HG03045 (cell line): ENCODE measurements around the gene TNFRSF21.
"Not testable (repeated sequence)": the region's sequence is repeated elsewhere in the genome, so short reads cannot be mapped to it uniquely, and the experiment has no call there.

Experiments
- ATAC-seq: cut with Tn5 transposase; IDR thresholded peaks from one replicate; pipeline ENCODE4 v1.9.1; 2021; ENCODE audit warnings: mild to moderate bottlenecking, moderate library complexity; ENCODE audit not compliant: unreplicated experiment

TNFRSF21 gene

GRCh38 chr6:47230579-47230978, 79.1 kb downstream of the TNFRSF21 start:
- no peak for ATAC-seq

- ATAC-seq = no peak
Measured at GRCh38 chr6:47229255-47229654, 80.5 kb downstream of the TNFRSF21 start.

GRCh38 chr6:47228093-47228492, 81.6 kb downstream of the TNFRSF21 start:
- ATAC-seq = not testable (repeated sequence)

GRCh38 chr6:47223251-47223650, 86.5 kb downstream of the TNFRSF21 start:
- ATAC-seq = not testable (repeated sequence)

GRCh38 chr6:47221565-47221964, 88.1 kb downstream of the TNFRSF21 start:
- no peak for ATAC-seq

- ATAC-seq = no peak
Measured at GRCh38 chr6:47209632-47210031, 100.1 kb downstream of the TNFRSF21 start.

- ATAC-seq = no peak
Measured at GRCh38 chr6:47207261-47207660, 102.4 kb downstream of the TNFRSF21 start.

- no peak for ATAC-seq
Measured at GRCh38 chr6:47206626-47207025, 103.1 kb downstream of the TNFRSF21 start.

- ATAC-seq = no peak
Measured at GRCh38 chr6:47203938-47204611, 105.6 kb downstream of the TNFRSF21 start.

- peak; percentile 77 for ATAC-seq
Measured at GRCh38 chr6:47203266-47203937, 106.3 kb downstream of the TNFRSF21 start.

- no peak for ATAC-seq
Measured at GRCh38 chr6:47202644-47203205, 107.0 kb downstream of the TNFRSF21 start.

GRCh38 chr6:47200536-47201334, 109.0 kb downstream of the TNFRSF21 start:
- no peak for ATAC-seq

GRCh38 chr6:47197682-47198640, 111.7 kb downstream of the TNFRSF21 start:
- no peak for ATAC-seq

GRCh38 chr6:47196113-47196512, 113.6 kb downstream of the TNFRSF21 start:
- no peak for ATAC-seq

- ATAC-seq = no peak
Measured at GRCh38 chr6:47195011-47195650, 114.6 kb downstream of the TNFRSF21 start.

- no peak for ATAC-seq
Measured at GRCh38 chr6:47188588-47189021, 121.1 kb downstream of the TNFRSF21 start.

GRCh38 chr6:47187893-47188587, 121.7 kb downstream of the TNFRSF21 start:
- no peak for ATAC-seq

GRCh38 chr6:47187113-47187512, 122.6 kb downstream of the TNFRSF21 start:
- ATAC-seq = no peak

GRCh38 chr6:47182291-47182957, 127.3 kb downstream of the TNFRSF21 start:
- no peak for ATAC-seq
